Endothelial cell of umbilical vein (primary cell): ENCODE results near the gene TMEM11.

Experiments
- EZH2 ChIP-seq: IDR thresholded peaks from 2 replicates; pipeline ENCODE4 v1.6.1; 2012; ENCODE audit warnings: borderline replicate concordance, low read depth, mild to moderate bottlenecking, moderate library complexity, low read length, inconsistent platforms; ENCODE audit not compliant: severe bottlenecking
- GATA2 ChIP-seq: IDR thresholded peaks from 2 replicates; pipeline ENCODE4 v1.7.0; 2011; ENCODE audit warnings: low read depth, mild to moderate bottlenecking, moderate library complexity, mixed read lengths, low read length; ENCODE audit not compliant: insufficient read length, insufficient read depth
- JUN ChIP-seq: IDR thresholded peaks from 2 replicates; pipeline ENCODE4 v1.6.1; 2011; ENCODE audit warnings: borderline replicate concordance, low read depth; ENCODE audit not compliant: insufficient read length, insufficient read depth
- POLR2A ChIP-seq: IDR thresholded peaks from 2 replicates; pipeline ENCODE4 v1.6.1; 2012; ENCODE audit warnings: low read depth, mild to moderate bottlenecking, control low read depth, low read length
- TF ChIP-seq, protein P1 (sequence below), 2 donors: IDR thresholded peaks; 1 replicate in 1 of 2; 2 replicates in 1 of 2; pipeline ENCODE4 v1.5.1; 2011; ENCODE audit warnings: low read length in 2 of 2, mild to moderate bottlenecking in 2 of 2, moderate library complexity in 2 of 2, control low read depth in 1 of 2, inconsistent platforms in 1 of 2, low read depth in 1 of 2; ENCODE audit not compliant: insufficient read depth in 1 of 2; ENCODE audit errors: extremely low read depth in 1 of 2
- TF ChIP-seq, protein P2 (sequence below): IDR thresholded peaks from 2 replicates; pipeline ENCODE4 v1.6.1; 2011; ENCODE audit not compliant: insufficient read depth, insufficient read length

DNA sequence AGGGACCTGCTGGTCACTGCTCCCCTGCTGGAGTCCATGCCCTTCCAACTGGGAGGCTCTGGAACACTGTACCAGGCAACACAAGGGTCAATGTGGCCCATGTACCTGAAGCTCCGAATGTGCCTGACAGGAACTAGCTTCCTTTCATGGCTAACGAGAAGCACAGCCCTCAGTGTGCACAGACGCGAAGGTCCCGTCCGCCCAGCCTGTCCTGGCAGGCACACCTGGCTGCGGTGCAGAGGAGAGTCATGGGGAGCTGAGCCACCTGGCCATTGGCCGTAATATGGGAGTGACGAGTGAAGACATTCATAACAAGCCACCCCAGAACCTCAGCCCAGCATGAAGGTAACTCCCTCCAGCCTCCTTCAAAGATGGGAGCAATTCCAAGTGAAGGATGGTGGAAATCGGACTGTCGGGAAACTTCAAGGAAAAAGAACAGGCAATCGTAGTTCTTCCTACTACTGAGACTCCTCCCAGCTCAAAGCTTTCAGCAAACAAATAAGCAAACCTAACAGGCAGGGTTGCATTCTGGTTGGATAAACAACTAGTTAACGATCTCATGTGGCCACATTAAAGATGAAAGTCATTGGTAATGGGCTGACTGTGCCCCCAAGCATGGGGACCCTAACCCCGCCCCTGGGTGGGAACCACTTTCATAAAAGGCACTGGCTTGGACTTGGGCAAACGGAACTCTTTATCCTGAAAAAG is 13.2 kb downstream of the TMEM11 start:
- TF ChIP-seq POLR2A (no peak), JUN (no peak), EZH2 (no peak), GATA2 (no peak)
- TF ChIP-seq, protein P1, sequence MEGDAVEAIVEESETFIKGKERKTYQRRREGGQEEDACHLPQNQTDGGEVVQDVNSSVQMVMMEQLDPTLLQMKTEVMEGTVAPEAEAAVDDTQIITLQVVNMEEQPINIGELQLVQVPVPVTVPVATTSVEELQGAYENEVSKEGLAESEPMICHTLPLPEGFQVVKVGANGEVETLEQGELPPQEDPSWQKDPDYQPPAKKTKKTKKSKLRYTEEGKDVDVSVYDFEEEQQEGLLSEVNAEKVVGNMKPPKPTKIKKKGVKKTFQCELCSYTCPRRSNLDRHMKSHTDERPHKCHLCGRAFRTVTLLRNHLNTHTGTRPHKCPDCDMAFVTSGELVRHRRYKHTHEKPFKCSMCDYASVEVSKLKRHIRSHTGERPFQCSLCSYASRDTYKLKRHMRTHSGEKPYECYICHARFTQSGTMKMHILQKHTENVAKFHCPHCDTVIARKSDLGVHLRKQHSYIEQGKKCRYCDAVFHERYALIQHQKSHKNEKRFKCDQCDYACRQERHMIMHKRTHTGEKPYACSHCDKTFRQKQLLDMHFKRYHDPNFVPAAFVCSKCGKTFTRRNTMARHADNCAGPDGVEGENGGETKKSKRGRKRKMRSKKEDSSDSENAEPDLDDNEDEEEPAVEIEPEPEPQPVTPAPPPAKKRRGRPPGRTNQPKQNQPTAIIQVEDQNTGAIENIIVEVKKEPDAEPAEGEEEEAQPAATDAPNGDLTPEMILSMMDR (IDR thresholded peaks at IDR 0.05; ENCODE audit: extremely low read depth in 1 of 2, insufficient read depth in 1 of 2, low read depth in 1 of 2, low read length in 2 of 2): no peak
- TF ChIP-seq, protein P2, sequence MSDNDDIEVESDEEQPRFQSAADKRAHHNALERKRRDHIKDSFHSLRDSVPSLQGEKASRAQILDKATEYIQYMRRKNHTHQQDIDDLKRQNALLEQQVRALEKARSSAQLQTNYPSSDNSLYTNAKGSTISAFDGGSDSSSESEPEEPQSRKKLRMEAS: no peak
